ES-I3 (cell line): Measurements from ENCODE around the gene CNTN5.

Experiments used
- H3K36me3 ChIP-seq: 2 replicates; pipeline ENCODE4 v1.6.1; 2013; ENCODE audit warnings: mild to moderate bottlenecking, low read length, control low read depth, moderate library complexity; ENCODE audit not compliant: insufficient read depth
- H3K4me1 ChIP-seq: 2 replicates; pipeline ENCODE4 v1.6.1; 2013; ENCODE audit warnings: mild to moderate bottlenecking, control low read depth, low read length; ENCODE audit not compliant: insufficient read depth
- H3K9ac ChIP-seq: 2 replicates; pipeline ENCODE4 v1.6.1; 2013; ENCODE audit warnings: low read depth, mild to moderate bottlenecking, low read length, moderate library complexity
- H3K9me3 ChIP-seq: 2 replicates; pipeline ENCODE4 v1.6.1; 2013; ENCODE audit warnings: mild to moderate bottlenecking, low read length, moderate library complexity; ENCODE audit not compliant: control insufficient read depth, insufficient read depth

CNTN5 gene

GRCh38 chr11:99198215-99198614, 177.5 kb downstream of the CNTN5 start:
- no peak overlapping the region for H3K9ac ChIP-seq
- peaks cover 44% of the 10 kb centered on the region for H3K4me1 ChIP-seq
- H3K36me3 ChIP-seq, result no peaks in the 10 kb centered on the region
- no peaks in the 10 kb centered on the region; the same call in 1 of the 2 replicates for H3K9me3 ChIP-seq

- no peaks in the 10 kb centered on the region; the same call in 1 of the 2 replicates for H3K9me3 ChIP-seq
- peaks cover 38% of the 10 kb centered on the region for H3K4me1 ChIP-seq
- H3K36me3 ChIP-seq, result no peaks in the 10 kb centered on the region
- H3K9ac ChIP-seq, result no peak overlapping the region
Observed at GRCh38 chr11:99199341-99199740, 178.6 kb downstream of the CNTN5 start.

- Histone ChIP-seq H3K9me3 (no peaks in the 10 kb centered on the region; the same call in 1 of the 2 replicates), H3K4me1 (peaks cover 38% of the 10 kb centered on the region), H3K36me3 (no peaks in the 10 kb centered on the region), H3K9ac (no peak overlapping the region)
Observed at GRCh38 chr11:99200720-99201119, 180.0 kb downstream of the CNTN5 start.

- H3K9ac ChIP-seq, result no peak overlapping the region
- no peaks in the 10 kb centered on the region for H3K9me3 ChIP-seq
- peaks cover 4% of the 10 kb centered on the region; the same call in 1 of the 2 replicates for H3K4me1 ChIP-seq
- H3K36me3 ChIP-seq, result no peaks in the 10 kb centered on the region
Observed at GRCh38 chr11:99208813-99209212, 188.1 kb downstream of the CNTN5 start.

- Histone ChIP-seq H3K9ac (no peak overlapping the region), H3K4me1 (no peaks in the 10 kb centered on the region), H3K9me3 (no peaks in the 10 kb centered on the region)
Observed at GRCh38 chr11:99229544-99229943, 208.8 kb downstream of the CNTN5 start.

GRCh38 chr11:99234534-99234933, 213.8 kb downstream of the CNTN5 start:
- no peaks in the 10 kb centered on the region for H3K36me3 ChIP-seq
- no peaks in the 10 kb centered on the region for H3K9me3 ChIP-seq
- no peak overlapping the region for H3K9ac ChIP-seq
- H3K4me1 ChIP-seq, result no peaks in the 10 kb centered on the region

More at GRCh38 chr11:99229544-99229943, 208.8 kb downstream of the CNTN5 start:
- no peaks in the 10 kb centered on the region for H3K36me3 ChIP-seq

- H3K4me1 ChIP-seq, result no peaks in the 10 kb centered on the region
- H3K9ac ChIP-seq, result no peak overlapping the region
- H3K36me3 ChIP-seq, result no peaks in the 10 kb centered on the region
- no peaks in the 10 kb centered on the region; the same call in 1 of the 2 replicates for H3K9me3 ChIP-seq
Observed at GRCh38 chr11:99238401-99238800, 217.7 kb downstream of the CNTN5 start.

GRCh38 chr11:99240192-99241030, 219.7 kb downstream of the CNTN5 start:
- Histone ChIP-seq H3K9me3 (no peaks in the 10 kb centered on the region; the same call in 1 of the 2 replicates), H3K9ac (no peak overlapping the region)

GRCh38 chr11:99241066-99241465, 220.3 kb downstream of the CNTN5 start:
- H3K9me3 ChIP-seq, result no peaks in the 10 kb centered on the region; the same call in 1 of the 2 replicates
- H3K4me1 ChIP-seq, result no peaks in the 10 kb centered on the region
- no peaks in the 10 kb centered on the region for H3K36me3 ChIP-seq
- no peak overlapping the region for H3K9ac ChIP-seq

More at GRCh38 chr11:99240192-99241030, 219.7 kb downstream of the CNTN5 start:
- Histone ChIP-seq H3K36me3 (no peaks in the 10 kb centered on the region), H3K4me1 (no peaks in the 10 kb centered on the region)

- Histone ChIP-seq H3K9ac (no peak overlapping the region), H3K4me1 (no peaks in the 10 kb centered on the region), H3K36me3 (no peaks in the 10 kb centered on the region), H3K9me3 (no peaks in the 10 kb centered on the region; the same call in 1 of the 2 replicates)
Observed at GRCh38 chr11:99244613-99245012, 223.9 kb downstream of the CNTN5 start.

GRCh38 chr11:99246199-99246598, 225.4 kb downstream of the CNTN5 start:
- H3K9me3 ChIP-seq, result no peaks in the 10 kb centered on the region; the same call in 1 of the 2 replicates
- H3K36me3 ChIP-seq, result no peaks in the 10 kb centered on the region
- no peaks in the 10 kb centered on the region for H3K4me1 ChIP-seq
- no peak overlapping the region for H3K9ac ChIP-seq

GRCh38 chr11:99256614-99257013, 235.9 kb downstream of the CNTN5 start:
- Histone ChIP-seq H3K9ac (no peak overlapping the region), H3K36me3 (no peaks in the 10 kb centered on the region), H3K4me1 (peaks cover 6% of the 10 kb centered on the region; the same call in 1 of the 2 replicates), H3K9me3 (no peaks in the 10 kb centered on the region)

- H3K9ac ChIP-seq, result no peak overlapping the region
- H3K36me3 ChIP-seq, result no peaks in the 10 kb centered on the region
- H3K9me3 ChIP-seq, result no peaks in the 10 kb centered on the region
- H3K4me1 ChIP-seq, result peaks cover 6% of the 10 kb centered on the region; the same call in 1 of the 2 replicates
Observed at GRCh38 chr11:99257131-99257530, 236.4 kb downstream of the CNTN5 start.

GRCh38 chr11:99260696-99261095, 239.9 kb downstream of the CNTN5 start:
- Histone ChIP-seq H3K4me1 (peaks cover 6% of the 10 kb centered on the region; the same call in 1 of the 2 replicates), H3K36me3 (no peaks in the 10 kb centered on the region), H3K9me3 (no peaks in the 10 kb centered on the region), H3K9ac (no peak overlapping the region)

GRCh38 chr11:99268886-99269285, 248.1 kb downstream of the CNTN5 start:
- H3K9ac ChIP-seq, result no peak overlapping the region
- H3K4me1 ChIP-seq, result no peaks in the 10 kb centered on the region
- no peaks in the 10 kb centered on the region for H3K9me3 ChIP-seq
- H3K36me3 ChIP-seq, result no peaks in the 10 kb centered on the region
